IPS DF 4.7 (cell line): ENCODE results near the gene HHAT.

Experiments
- DNase-seq: peaks from one replicate; pipeline ENCODE4 v3.0.0-alpha.2; 2013; ENCODE audit warnings: low spot score; ENCODE audit errors: extremely low read depth

HHAT gene

GRCh38 chr1:210477328-210477924 lies 148.7 kb downstream of the HHAT start:
- DNase-seq, result no peak

DNA sequence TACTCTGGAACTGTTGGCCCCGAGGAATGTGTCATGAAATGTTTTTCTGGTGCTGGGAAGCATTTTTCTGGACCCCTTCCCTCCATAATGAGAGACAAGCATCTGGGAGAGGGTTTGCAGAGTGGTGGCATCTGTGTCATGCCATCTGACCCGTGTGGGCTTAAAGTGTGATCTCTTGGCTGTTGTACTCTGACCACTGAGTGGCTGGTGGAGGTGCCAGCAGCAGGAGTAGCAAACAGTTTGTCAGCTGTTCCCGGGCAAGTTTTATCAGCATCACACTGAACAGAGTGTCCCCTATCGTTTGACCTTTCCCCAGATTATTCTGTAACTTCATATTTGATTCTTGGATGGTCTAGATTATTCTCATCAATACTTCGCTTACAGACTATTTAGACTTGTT lies 150.1 kb downstream of the HHAT start:
- no peak for DNase-seq

GRCh38 chr1:210482491-210482890 lies 153.8 kb downstream of the HHAT start:
- no peak for DNase-seq

- no peak for DNase-seq
Measured at GRCh38 chr1:210482945-210483617, 154.4 kb downstream of the HHAT start.

- DNase-seq, result no peak
Measured at GRCh38 chr1:210483821-210484220, 155.1 kb downstream of the HHAT start.

DNA sequence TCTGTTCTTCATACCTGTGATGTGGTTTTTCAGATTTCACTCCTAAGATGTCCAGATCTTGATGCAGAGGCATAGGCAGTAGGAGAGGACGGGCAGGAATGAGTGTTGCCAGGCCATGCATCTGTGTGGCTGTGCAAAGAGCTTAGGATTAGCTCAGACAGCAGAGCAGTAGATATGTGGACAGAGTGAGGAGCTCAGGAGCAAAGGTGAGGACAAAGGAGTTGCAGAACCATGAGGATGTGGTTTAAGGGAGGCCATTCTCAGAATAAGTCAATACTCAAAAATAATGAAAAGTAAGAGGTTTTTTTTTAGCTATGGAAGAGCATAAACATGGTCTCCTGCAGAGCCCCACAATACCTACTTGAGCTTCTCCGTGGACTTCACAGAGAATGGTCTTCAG lies 158.3 kb downstream of the HHAT start:
- DNase-seq, result no peak

DNA sequence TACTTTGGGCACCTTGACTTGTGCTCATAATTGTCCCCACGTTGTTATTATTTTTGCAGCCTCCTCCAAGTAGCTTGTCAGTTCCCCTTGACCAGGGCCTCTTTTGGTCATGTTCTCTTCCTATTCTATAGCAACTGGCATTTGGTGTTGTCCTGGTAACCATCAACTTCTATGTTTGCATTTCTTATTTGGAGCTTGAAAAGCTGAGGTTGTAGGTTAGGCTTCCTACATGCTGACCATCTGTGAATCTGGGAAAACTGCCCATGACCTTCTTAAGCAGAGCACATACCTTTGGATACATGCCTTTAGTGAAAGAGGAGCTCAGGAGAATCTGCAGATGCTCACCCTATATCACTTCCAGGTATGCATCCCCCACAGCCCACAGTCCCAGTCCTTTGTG lies 160.8 kb downstream of the HHAT start:
- no peak for DNase-seq

DNA sequence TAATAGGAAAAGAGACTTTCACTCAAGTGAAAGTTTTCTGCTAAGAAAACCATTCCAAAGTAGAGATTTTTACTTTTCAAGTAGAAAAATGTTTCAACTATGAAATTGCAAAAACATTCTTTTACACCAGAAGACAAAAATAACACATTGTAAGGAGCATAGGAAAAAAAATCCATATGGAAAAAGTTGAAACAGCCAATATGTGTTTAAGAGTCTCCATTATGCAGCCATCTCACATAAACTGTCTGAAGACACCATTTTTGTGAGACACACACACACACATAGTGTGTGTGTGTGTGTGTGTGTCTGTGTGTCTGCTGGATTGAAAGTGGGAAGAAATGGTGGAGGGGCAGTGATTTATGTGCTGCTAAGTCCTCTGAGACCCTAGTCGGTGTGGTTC lies 162.1 kb downstream of the HHAT start:
- no peak for DNase-seq

GRCh38 chr1:210496063-210496462 lies 167.4 kb downstream of the HHAT start:
- no peak for DNase-seq

- DNase-seq, result no peak
Measured at GRCh38 chr1:210499956-210500355, 171.3 kb downstream of the HHAT start.

GRCh38 chr1:210500831-210501230 lies 172.1 kb downstream of the HHAT start:
- no peak for DNase-seq

- DNase-seq, result no peak
Measured at GRCh38 chr1:210504286-210504685, 175.6 kb downstream of the HHAT start.

DNA sequence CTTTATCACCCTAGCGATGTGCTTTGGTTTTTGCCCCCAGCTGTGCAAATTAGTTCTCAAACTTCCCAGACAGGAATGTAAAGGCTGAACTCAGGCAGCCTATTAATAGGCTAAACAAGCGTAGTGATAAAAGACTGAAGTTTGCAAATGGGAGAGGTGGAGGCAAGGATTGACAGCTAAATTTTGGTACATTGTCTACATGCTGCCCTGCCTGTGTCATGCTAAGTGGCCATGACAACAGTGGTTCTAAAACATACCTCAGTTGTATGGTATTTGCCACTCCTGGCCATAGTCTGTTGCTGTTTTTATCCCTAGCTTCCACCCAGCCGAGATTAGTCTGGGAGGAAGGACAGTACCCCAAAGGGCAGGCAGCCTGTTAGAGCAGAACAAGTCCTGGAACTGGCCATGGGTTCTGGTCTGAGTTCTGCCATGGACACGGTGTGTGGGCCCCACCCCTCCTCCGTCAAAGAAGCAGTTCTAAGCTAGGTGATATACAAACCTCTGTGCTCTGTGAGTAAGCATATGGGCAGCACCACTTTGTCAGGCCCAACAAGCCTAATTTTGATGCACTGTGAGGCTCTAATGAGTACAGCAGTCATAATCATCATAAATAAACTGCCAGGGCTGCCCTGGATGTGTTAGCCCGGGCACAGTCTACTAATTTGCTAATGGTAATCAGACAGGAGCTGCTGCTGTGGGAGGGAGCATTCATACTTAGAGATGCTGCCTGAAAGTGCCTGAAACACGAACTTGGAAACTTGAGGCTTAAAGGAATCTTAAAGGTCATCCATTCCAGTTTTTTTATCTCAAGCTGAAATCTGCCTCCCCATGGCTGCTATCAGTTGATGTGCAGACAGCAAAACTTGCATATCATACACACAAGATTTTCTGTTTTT lies 177.1 kb downstream of the HHAT start:
- DNase-seq, result no peak

DNA sequence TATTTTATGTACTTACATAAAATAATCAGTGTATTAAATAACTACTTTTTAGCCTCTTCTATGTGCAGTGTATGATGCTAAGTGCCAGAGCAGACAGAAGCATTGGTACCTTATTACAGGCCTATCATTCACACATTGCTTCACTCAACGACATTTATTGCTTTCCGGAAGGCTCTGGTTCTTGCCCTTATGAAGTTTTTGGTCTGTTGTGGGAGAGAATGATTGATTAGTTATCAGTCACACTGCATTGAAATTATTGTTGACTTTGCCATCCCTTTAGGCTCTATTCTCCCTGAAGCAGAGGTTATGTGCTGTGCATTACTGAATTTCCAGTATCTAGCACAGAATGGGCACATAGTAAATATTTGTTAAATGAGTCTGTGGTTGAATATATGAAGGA lies 178.0 kb downstream of the HHAT start:
- DNase-seq, result no peak

GRCh38 chr1:210516092-210516656 lies 187.5 kb downstream of the HHAT start:
- DNase-seq, result no peak

DNA sequence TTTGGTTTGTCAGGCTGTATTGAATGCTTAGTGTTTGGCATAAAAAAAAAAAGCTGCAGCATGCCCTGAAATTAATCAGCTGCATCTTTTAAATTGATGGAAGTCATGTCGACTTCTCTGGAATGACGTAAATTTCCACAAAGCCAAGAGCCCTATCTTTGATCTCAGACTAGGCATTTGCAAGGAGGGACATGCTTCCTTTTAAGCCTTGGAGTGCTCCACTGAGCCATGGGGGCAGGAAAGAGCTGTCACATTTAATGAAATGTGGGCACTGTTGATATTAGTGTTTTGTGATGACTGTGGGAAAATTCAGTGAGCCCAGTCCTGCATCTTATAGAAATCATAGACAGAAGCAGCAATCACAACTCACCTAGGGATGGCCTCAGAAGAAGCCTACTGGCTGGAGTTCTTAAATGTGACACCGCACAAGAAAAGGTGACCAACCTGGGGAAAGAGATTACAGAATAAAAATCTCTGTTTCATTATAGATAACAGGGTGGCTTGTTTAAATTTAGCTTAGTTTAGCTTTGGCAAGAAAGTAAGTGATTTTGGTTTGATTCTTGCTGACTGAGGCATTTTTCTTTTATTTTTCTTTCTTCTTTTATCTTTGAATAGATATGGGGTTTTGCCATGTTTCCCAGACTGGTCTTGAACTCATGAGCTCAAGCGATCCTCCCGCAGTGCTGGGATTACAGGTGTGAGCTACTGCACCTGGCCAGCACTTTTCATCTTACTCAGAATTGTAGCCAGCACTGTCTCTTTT lies 188.2 kb downstream of the HHAT start:
- no peak for DNase-seq

DNA sequence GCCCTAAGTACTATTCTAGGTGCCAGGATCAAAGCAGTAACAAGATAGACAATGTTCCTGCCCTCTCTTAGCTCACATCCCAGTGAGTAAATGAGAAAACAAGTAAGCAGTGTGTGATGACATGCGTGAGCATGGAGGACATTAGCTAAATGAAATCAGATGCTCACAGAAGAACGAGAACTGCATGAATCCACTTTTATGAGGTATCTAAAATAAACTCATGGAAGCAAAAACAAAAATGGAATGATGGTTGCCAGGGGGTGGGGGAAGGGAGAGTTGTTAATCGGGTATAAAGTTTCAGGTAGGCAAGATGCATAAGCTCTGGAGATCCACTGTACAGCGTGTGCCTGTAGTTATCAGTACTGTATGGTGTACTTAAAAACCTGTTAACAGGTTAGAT lies 195.1 kb downstream of the HHAT start:
- no peak for DNase-seq

DNA sequence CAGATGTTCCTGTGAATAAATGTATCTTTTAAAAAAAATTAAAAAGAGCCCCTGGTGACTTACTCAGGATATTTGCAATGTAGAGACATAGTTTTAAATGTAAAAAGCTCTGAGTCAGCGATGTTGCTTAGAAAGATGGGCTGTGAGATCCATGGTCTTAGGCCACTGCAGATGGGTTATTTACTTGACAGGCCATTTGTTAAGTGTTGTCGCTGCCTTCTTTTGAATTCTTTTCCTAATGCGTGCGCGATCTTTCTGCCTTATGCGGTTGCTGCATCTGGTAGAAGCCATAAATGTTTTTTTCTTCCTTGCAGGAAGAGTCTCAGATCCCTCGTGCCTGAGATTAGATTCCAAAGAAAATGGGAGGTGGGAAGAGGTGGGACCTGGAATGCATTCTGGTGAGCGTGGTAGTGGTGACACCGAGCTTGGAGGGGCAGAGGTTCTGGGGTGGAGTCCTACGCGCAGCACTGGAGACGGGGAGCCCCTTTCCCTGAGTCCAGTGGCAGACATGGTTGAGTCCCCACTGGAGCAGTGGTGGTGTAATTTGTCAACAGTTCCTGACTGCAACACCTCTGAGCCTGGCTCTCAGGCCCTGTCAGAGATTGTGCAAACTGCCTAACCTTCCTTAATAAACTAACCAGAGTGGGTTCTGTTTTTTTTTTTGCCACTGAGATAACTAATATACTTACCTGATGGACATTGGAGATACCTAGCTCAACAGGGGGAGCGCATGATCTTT lies 197.2 kb downstream of the HHAT start:
- no peak for DNase-seq

GRCh38 chr1:210527091-210527490 lies 198.4 kb downstream of the HHAT start:
- no peak for DNase-seq

DNA sequence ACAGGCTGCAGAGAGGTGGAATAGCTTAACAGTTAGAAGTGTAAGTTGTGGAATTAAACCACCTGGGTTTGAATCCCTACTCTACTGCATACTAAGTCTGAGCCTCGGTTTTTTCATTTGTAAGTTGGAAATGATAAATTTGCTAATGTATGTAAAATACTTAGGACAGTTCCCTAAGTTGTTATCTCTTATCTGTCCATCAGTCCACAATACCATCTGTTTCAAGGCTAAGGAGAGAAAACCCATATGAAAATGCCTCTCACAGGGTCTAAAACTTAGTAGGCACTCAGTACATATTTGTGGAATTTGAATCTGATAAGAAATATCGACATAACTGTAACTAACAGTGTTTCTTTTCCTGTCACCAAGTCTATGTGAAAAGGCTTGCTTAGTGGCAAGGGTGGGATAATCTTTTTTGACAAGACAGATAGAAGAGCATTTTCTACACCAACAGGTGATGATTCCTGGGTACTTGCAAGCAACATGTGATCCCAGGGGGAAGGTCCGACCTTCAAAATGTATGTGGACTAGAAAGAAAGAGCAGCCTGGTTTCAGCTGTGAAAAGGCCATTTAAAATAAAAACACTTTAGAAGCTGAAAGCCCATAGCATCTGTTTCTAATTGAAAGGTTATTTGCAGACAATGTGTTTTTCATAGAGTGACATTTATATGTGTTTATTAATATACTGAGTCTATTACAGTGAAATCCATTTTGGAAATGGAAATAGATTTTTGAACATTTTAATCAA lies 202.9 kb downstream of the HHAT start:
- no peak for DNase-seq
